Liver (tissue), 9 donors: ENCODE measurements around the gene GIPC2. TPM values are rescaled to one million over a fixed set of nuclear protein-coding genes. Genes with fewer than 3 reads are reported as not detected.
A peak's percentile ranks its signal among the peaks of the same experiment; 100 is the strongest.

Experiments used
- DNase-seq: peaks from one replicate; pipeline ENCODE4 v3.0.0-alpha.2; 2017; ENCODE audit warnings: low spot score
- H3K27ac ChIP-seq, 2 donors: one replicate each; pipeline ENCODE4 v1.7.0; 2013; ENCODE audit warnings: inconsistent platforms in 2 of 2, low read length in 2 of 2, control low read depth in 1 of 2, low read depth in 1 of 2, mild to moderate bottlenecking in 1 of 2
- H3K27me3 ChIP-seq, 4 donors: one replicate each; pipeline versions ENCODE4 v1.6.1 to v1.7.0; 2013; ENCODE audit warnings: low read length in 3 of 4, inconsistent platforms in 1 of 4, mild to moderate bottlenecking in 1 of 4, moderate library complexity in 1 of 4; ENCODE audit not compliant: control insufficient read depth in 4 of 4, insufficient read depth in 4 of 4
- H3K36me3 ChIP-seq, 4 donors: one replicate each; pipeline versions ENCODE4 v1.6.1 to v1.7.0; 2013; ENCODE audit warnings: low read length in 3 of 4, mild to moderate bottlenecking in 3 of 4, low read depth in 1 of 4, moderate library complexity in 1 of 4; ENCODE audit not compliant: control insufficient read depth in 4 of 4, insufficient read depth in 3 of 4
- H3K4me1 ChIP-seq, 4 donors: one replicate each; pipeline versions ENCODE4 v1.6.1 to v1.7.0; 2013; ENCODE audit warnings: low read length in 3 of 4, mild to moderate bottlenecking in 3 of 4, moderate library complexity in 1 of 4; ENCODE audit not compliant: control insufficient read depth in 4 of 4, insufficient read depth in 4 of 4
- H3K4me3 ChIP-seq, 3 donors: one replicate each; pipeline versions ENCODE4 v1.6.1 to v1.7.0; 2013; ENCODE audit warnings: low read length in 3 of 3, control low read depth in 1 of 3, low read depth in 1 of 3, mild to moderate bottlenecking in 1 of 3
- H3K9ac ChIP-seq, 2 donors: one replicate each; pipeline ENCODE4 v1.7.0; 2013; ENCODE audit warnings: low read length in 2 of 2, mild to moderate bottlenecking in 2 of 2, moderate library complexity in 2 of 2, control low read depth in 1 of 2, low read depth in 1 of 2
- H3K9me3 ChIP-seq, 4 donors: one replicate each; pipeline versions ENCODE4 v1.6.1 to v1.7.0; 2013; ENCODE audit warnings: low read length in 3 of 4; ENCODE audit not compliant: control insufficient read depth in 4 of 4
- EGR1 ChIP-seq, 2 donors: IDR thresholded peaks; 2 replicates each; pipeline ENCODE4 v1.6.1; 2016 to 2018; ENCODE audit warnings: antibody characterized with exemption in 2 of 2, low read depth in 2 of 2
- FOXA1 ChIP-seq: IDR thresholded peaks from 2 replicates; pipeline ENCODE4 v1.6.1; 2016; ENCODE audit warnings: antibody characterized with exemption
- FOXA2 ChIP-seq: IDR thresholded peaks from 2 replicates; pipeline ENCODE4 v1.6.1; 2016; ENCODE audit warnings: antibody characterized with exemption
- GABPA ChIP-seq, 2 donors: IDR thresholded peaks in 1 of 2; conservative IDR thresholded peaks in 1 of 2; 2 replicates each; pipeline ENCODE4 v1.6.1; 2016; ENCODE audit warnings: antibody characterized with exemption in 2 of 2, mild to moderate bottlenecking in 1 of 2, moderate library complexity in 1 of 2
- HNF4A ChIP-seq, 2 donors: conservative IDR thresholded peaks; 2 replicates each; pipeline ENCODE4 v1.6.1; 2016; ENCODE audit warnings: antibody characterized with exemption in 2 of 2, mild to moderate bottlenecking in 2 of 2
- HNF4G ChIP-seq: IDR thresholded peaks from 2 replicates; pipeline ENCODE4 v1.6.1; 2016; ENCODE audit warnings: antibody characterized with exemption
- JUND ChIP-seq, 2 donors: IDR thresholded peaks; 2 replicates each; pipeline ENCODE4 v1.6.1; 2016; ENCODE audit warnings: antibody characterized with exemption in 2 of 2
- NR2F2 ChIP-seq: IDR thresholded peaks from 2 replicates; pipeline ENCODE4 v1.6.1; 2016; ENCODE audit warnings: antibody characterized with exemption
- RAD21 ChIP-seq, 2 donors: IDR thresholded peaks; 2 replicates each; pipeline ENCODE4 v1.6.1; 2016; ENCODE audit warnings: antibody characterized with exemption in 2 of 2, mild to moderate bottlenecking in 2 of 2
- RXRA ChIP-seq, 2 donors: IDR thresholded peaks; 2 replicates each; pipeline ENCODE4 v1.6.1; 2017 to 2018; ENCODE audit warnings: antibody characterized with exemption in 2 of 2, mild to moderate bottlenecking in 1 of 2
- SP1 ChIP-seq: IDR thresholded peaks from 2 replicates; pipeline ENCODE4 v1.6.1; 2018; ENCODE audit warnings: antibody characterized with exemption, mild to moderate bottlenecking
- TAF1 ChIP-seq: conservative IDR thresholded peaks from 2 replicates; pipeline ENCODE4 v1.6.1; 2016; ENCODE audit warnings: antibody characterized with exemption, mild to moderate bottlenecking
- YY1 ChIP-seq: IDR thresholded peaks from 2 replicates; pipeline ENCODE4 v1.6.1; 2016; ENCODE audit warnings: antibody characterized with exemption, mild to moderate bottlenecking
- WGBS: extraction: QIAGEN DNeasy Blood & Tissue Kit; methylation state at CpG from one replicate; pipeline ENCODE4 v1.1.7; 2013; 5-methylcytosine and 5-hydroxymethylcytosine counted together
- polyA plus RNA-seq, 2 donors: library from polyadenylated mRNA; stranded (reverse) in 1 of 2; unstranded in 1 of 2; fragments of 200-250 nt in 1 of 2; fragments of >200 nt in 1 of 2; fragmentation: Nextera tagmentation in 1 of 2; extraction: Ambion mirVana in 1 of 2; gene quantifications; one replicate each; pipeline versions ENCODE4 v1.2.1 to v1.2.3, GENCODE V29; 2013 to 2015
- total RNA-seq, 2 donors: library from RNA; depleted of rRNA; stranded (reverse); fragments of >200 nt; gene quantifications; one replicate each; pipeline ENCODE4 v1.2.3, GENCODE V29; 2014
- TF ChIP-seq, protein P1 (sequence below): IDR thresholded peaks from 2 replicates; pipeline ENCODE4 v1.6.1; 2016; ENCODE audit warnings: antibody characterized with exemption
- TF ChIP-seq, protein P2 (sequence below): fragments of 150-350 bp; IDR thresholded peaks from 2 replicates; pipeline ENCODE4 v1.5.1; 2017; ENCODE audit warnings: improper control_type of control experiment, low read depth, low read length; ENCODE audit not compliant: missing input control
- TF ChIP-seq, protein P3 (sequence below): IDR thresholded peaks from 2 replicates; pipeline ENCODE4 v1.6.1; 2016; ENCODE audit warnings: antibody characterized with exemption
- TF ChIP-seq, protein P4 (sequence below): IDR thresholded peaks from 2 replicates; pipeline ENCODE4 v1.6.1; 2016; ENCODE audit warnings: antibody characterized with exemption
- TF ChIP-seq, protein P5 (sequence below): IDR thresholded peaks from 2 replicates; pipeline ENCODE4 v1.6.1; 2016; ENCODE audit warnings: antibody characterized with exemption, mild to moderate bottlenecking
- donor health status: healthy.
- donor health status: healthy.
- donor health status: healthy.
- donor health status: healthy.
- donor health status: healthy.

GIPC2 gene
- total and polyA plus RNA-seq, 4 donors: 3.7 to 10.9 (median 6.4) TPM

DNA sequence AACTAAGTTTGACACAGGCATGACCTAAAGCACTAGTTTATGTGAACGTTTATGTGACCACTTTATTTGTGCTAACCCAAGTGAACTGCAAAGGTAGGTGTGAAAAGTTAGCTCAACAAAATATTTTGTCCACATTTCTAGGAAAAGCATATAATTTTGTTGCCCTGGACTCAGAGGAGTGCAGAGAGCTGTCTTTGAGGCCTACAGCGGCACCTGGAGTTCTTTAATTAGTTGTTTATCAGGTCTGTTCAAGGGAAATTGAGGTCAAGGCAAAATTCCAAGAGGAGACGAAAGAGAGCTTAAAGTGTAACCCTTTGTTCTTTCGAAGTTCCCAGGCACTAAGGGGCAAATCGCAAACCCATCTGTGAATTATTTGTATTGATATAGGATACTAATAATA, 1.3 kb downstream of the GIPC2 start:
- DNase-seq: no peak
- Histone ChIP-seq H3K9ac (peak overlapping the region; percentile 1 to 83), H3K27ac (peak overlapping the region; percentile 89 to 95), H3K27me3 (no peaks in the 10 kb centered on the region), H3K4me3 (peak overlapping the region in 2 of 3 donors; percentile 88 to 92), H3K36me3 (no peaks in the 10 kb centered on the region), H3K9me3 (no peaks in the 10 kb centered on the region), H3K4me1 (peaks cover 2 to 38% (median 21%) of the 10 kb centered on the region in 4 donors)
- peak; percentile 25 to 43 for TF ChIP-seq RAD21 (IDR thresholded peaks at IDR 0.05)
- TF ChIP-seq NR2F2: no peak
- TF ChIP-seq RXRA (IDR thresholded peaks at IDR 0.05): peak; percentile 26 to 61
- WGBS: 26% methylated on average over 5 of the region's 5 CpGs

DNA sequence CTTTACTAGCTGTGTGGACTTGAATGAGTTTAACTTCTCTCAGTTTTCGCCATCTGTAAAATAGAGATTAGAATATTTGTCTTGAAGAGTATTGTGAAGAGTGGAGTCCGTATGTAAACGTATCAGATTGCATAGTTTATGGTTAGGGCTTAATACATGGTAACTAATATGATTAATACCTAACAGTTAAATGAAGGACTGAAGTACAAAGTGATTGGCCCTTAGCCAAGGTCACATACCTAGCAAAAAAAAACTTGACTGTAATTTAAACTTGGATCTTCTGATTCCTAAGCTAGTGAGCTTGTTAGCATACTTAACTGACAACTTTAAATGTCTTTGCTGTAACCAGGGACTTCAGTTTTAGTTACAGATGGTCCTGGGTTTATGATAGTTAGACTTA, 1.9 kb downstream of the GIPC2 start:
- Histone ChIP-seq H3K4me1 (peaks cover 2 to 38% (median 23%) of the 10 kb centered on the region in 4 donors), H3K4me3 (peak overlapping the region in 2 of 3 donors; percentile 88 to 92), H3K36me3 (no peaks in the 10 kb centered on the region), H3K9ac (peak overlapping the region; percentile 0 to 1), H3K9me3 (no peaks in the 10 kb centered on the region), H3K27ac (peak overlapping the region; percentile 14 to 95), H3K27me3 (no peaks in the 10 kb centered on the region)
- DNase-seq: no peak
- TF ChIP-seq FOXA1 (no peak), JUND (IDR thresholded peaks at IDR 0.05) (no peak), SP1 (no peak), HNF4A (conservative IDR thresholded peaks at IDR 0.05) (no peak), TAF1 (no peak), FOXA2 (no peak)
- WGBS: 41% methylated on average over 3 of the region's 3 CpGs

DNA sequence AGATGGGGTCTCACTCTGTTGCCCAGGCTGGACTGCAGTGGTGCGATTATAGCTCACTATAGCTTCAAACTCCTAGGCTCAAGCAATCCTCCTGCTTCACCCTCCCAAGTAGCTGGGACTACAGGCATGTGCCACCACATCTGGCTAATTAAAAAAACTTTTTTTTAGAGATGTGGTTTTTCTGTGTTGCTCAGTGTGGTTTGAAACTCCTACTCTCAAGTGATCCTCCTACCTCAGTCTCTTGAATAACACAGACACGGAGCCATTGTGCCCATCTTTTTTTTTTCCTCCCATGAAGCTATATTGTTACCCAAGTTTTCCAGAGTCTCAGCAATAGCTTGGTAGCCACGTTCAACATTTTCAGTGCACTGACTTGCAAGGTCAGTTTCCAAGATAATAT, 2.7 kb downstream of the GIPC2 start:
- H3K27me3 ChIP-seq: no peaks in the 10 kb centered on the region
- H3K36me3 ChIP-seq: no peaks in the 10 kb centered on the region
- peaks cover 2 to 44% (median 28%) of the 10 kb centered on the region in 4 donors for H3K4me1 ChIP-seq
- H3K9me3 ChIP-seq: no peaks in the 10 kb centered on the region
- TF ChIP-seq, protein P1, sequence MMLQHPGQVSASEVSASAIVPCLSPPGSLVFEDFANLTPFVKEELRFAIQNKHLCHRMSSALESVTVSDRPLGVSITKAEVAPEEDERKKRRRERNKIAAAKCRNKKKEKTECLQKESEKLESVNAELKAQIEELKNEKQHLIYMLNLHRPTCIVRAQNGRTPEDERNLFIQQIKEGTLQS: no peak
- TF ChIP-seq EGR1 (IDR thresholded peaks at IDR 0.05; ENCODE audit: low read depth in 2 of 2) (no peak), YY1 (no peak), HNF4A (conservative IDR thresholded peaks at IDR 0.05) (no peak), RXRA (IDR thresholded peaks at IDR 0.05) (no peak), TAF1 (no peak), FOXA2 (no peak), FOXA1 (no peak), RAD21 (IDR thresholded peaks at IDR 0.05) (no peak), GABPA (IDR thresholded peaks at IDR 0.05 in 1 of 2, conservative IDR thresholded peaks at IDR 0.05 in 1 of 2) (no peak), SP1 (no peak), HNF4G (no peak), NR2F2 (no peak), JUND (IDR thresholded peaks at IDR 0.05) (no peak)
- TF ChIP-seq, protein P2, sequence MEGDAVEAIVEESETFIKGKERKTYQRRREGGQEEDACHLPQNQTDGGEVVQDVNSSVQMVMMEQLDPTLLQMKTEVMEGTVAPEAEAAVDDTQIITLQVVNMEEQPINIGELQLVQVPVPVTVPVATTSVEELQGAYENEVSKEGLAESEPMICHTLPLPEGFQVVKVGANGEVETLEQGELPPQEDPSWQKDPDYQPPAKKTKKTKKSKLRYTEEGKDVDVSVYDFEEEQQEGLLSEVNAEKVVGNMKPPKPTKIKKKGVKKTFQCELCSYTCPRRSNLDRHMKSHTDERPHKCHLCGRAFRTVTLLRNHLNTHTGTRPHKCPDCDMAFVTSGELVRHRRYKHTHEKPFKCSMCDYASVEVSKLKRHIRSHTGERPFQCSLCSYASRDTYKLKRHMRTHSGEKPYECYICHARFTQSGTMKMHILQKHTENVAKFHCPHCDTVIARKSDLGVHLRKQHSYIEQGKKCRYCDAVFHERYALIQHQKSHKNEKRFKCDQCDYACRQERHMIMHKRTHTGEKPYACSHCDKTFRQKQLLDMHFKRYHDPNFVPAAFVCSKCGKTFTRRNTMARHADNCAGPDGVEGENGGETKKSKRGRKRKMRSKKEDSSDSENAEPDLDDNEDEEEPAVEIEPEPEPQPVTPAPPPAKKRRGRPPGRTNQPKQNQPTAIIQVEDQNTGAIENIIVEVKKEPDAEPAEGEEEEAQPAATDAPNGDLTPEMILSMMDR: no peak
- TF ChIP-seq, protein P3, sequence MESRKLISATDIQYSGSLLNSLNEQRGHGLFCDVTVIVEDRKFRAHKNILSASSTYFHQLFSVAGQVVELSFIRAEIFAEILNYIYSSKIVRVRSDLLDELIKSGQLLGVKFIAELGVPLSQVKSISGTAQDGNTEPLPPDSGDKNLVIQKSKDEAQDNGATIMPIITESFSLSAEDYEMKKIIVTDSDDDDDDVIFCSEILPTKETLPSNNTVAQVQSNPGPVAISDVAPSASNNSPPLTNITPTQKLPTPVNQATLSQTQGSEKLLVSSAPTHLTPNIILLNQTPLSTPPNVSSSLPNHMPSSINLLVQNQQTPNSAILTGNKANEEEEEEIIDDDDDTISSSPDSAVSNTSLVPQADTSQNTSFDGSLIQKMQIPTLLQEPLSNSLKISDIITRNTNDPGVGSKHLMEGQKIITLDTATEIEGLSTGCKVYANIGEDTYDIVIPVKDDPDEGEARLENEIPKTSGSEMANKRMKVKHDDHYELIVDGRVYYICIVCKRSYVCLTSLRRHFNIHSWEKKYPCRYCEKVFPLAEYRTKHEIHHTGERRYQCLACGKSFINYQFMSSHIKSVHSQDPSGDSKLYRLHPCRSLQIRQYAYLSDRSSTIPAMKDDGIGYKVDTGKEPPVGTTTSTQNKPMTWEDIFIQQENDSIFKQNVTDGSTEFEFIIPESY: no peak
- TF ChIP-seq, protein P4, sequence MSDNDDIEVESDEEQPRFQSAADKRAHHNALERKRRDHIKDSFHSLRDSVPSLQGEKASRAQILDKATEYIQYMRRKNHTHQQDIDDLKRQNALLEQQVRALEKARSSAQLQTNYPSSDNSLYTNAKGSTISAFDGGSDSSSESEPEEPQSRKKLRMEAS: no peak
- TF ChIP-seq, protein P5, sequence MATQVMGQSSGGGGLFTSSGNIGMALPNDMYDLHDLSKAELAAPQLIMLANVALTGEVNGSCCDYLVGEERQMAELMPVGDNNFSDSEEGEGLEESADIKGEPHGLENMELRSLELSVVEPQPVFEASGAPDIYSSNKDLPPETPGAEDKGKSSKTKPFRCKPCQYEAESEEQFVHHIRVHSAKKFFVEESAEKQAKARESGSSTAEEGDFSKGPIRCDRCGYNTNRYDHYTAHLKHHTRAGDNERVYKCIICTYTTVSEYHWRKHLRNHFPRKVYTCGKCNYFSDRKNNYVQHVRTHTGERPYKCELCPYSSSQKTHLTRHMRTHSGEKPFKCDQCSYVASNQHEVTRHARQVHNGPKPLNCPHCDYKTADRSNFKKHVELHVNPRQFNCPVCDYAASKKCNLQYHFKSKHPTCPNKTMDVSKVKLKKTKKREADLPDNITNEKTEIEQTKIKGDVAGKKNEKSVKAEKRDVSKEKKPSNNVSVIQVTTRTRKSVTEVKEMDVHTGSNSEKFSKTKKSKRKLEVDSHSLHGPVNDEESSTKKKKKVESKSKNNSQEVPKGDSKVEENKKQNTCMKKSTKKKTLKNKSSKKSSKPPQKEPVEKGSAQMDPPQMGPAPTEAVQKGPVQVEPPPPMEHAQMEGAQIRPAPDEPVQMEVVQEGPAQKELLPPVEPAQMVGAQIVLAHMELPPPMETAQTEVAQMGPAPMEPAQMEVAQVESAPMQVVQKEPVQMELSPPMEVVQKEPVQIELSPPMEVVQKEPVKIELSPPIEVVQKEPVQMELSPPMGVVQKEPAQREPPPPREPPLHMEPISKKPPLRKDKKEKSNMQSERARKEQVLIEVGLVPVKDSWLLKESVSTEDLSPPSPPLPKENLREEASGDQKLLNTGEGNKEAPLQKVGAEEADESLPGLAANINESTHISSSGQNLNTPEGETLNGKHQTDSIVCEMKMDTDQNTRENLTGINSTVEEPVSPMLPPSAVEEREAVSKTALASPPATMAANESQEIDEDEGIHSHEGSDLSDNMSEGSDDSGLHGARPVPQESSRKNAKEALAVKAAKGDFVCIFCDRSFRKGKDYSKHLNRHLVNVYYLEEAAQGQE: no peak
- no peak overlapping the region for H3K4me3 ChIP-seq
- H3K9ac ChIP-seq: no peak overlapping the region
- no peak overlapping the region for H3K27ac ChIP-seq
- DNase-seq: no peak
- WGBS: 84% methylated on average over 3 of the region's 3 CpGs
